Left ventricle myocardium superior (tissue), 1 donor: ENCODE results near the gene SOWAHB. TPM values are rescaled to one million over a fixed set of nuclear protein-coding genes. Genes with fewer than 3 reads are reported as not detected.
A peak's percentile ranks its signal among the peaks of the same experiment; 100 is the strongest.

Experiments used
- ATAC-seq: fragments of 200-7000 bp; cut with Tn5 transposase; one replicate; pipeline ENCODE4 v1.9.1; 2020; ENCODE audit warnings: mild to moderate bottlenecking, moderate library complexity
- DNase-seq: peaks from one replicate; pipeline ENCODE4 v3.0.0-alpha.2; 2020
- intact Hi-C: fragments of 100-400 bp; cut with micrococcal nuclease; formaldehyde crosslinking; loops from one replicate; pipeline ENCODE4 v1.11.0; 2022
- long read RNA-seq: library from polyadenylated mRNA; unstranded; transcript quantifications from one replicate; pipeline ENCODE4 v2.0.0, GENCODE V29; 2021
- total RNA-seq: library from RNA; stranded (reverse); fragmentation: NEBNext Ultra II Directional; extraction: Animal tissue kit (Norgen Biotek cat#: 25700); gene quantifications from one replicate; pipeline ENCODE4 v1.2.1, GENCODE V29; 2021
- donor health status: DM: no; HTN: yes; CAD: no; lungs with severe emphysema.

Gene SOWAHB
- total RNA-seq, result not detected
- long read RNA-seq, result 0 reads

- peak; percentile 29 for DNase-seq
- intact Hi-C loops, result no loop called here
- peak; percentile 74 for ATAC-seq
Measured at GRCh38 chr4:76897536-76898384, at the start of gene SOWAHB. SOWAHB (minus strand) TSS chr4:76898144; CDS start chr4:76897849, 295 bp downstream.

GRCh38 chr4:76947369-76947768, 49.4 kb upstream of the SOWAHB start:
- intact Hi-C loops, result no loop called here

GRCh38 chr4:76943790-76944189, 45.8 kb upstream of the SOWAHB start:
- intact Hi-C loops, result no loop called here
- no peak for ATAC-seq
- DNase-seq, result peak; percentile 53

More at GRCh38 chr4:76947369-76947768, 49.4 kb upstream of the SOWAHB start:
- DNase-seq (no peak), ATAC-seq (no peak)

- ATAC-seq (no peak), DNase-seq (no peak)
- intact Hi-C loops, result no loop called here
Measured at GRCh38 chr4:76943129-76943620, 45.2 kb upstream of the SOWAHB start.

- ATAC-seq, result no peak
- intact Hi-C loops, result no loop called here
Measured at GRCh38 chr4:76939184-76939583, 41.2 kb upstream of the SOWAHB start.

GRCh38 chr4:76931576-76932276, 33.8 kb upstream of the SOWAHB start:
- no peak for DNase-seq
- intact Hi-C loops, result no loop called here
- ATAC-seq, result no peak

More at GRCh38 chr4:76939184-76939583, 41.2 kb upstream of the SOWAHB start:
- DNase-seq, result no peak

GRCh38 chr4:76931087-76931486, 33.1 kb upstream of the SOWAHB start:
- no peak for ATAC-seq
- DNase-seq, result no peak
- intact Hi-C loops, result no loop called here

- intact Hi-C loops, result no loop called here
- DNase-seq (no peak), ATAC-seq (no peak)
Measured at GRCh38 chr4:76930685-76931084, 32.7 kb upstream of the SOWAHB start.

GRCh38 chr4:76926841-76927240, 28.9 kb upstream of the SOWAHB start:
- no peak for DNase-seq
- intact Hi-C loops, result no loop called here
- ATAC-seq, result no peak

GRCh38 chr4:76923619-76924357, 25.8 kb upstream of the SOWAHB start:
- intact Hi-C loops, result no loop called here
- ATAC-seq, result no peak
- no peak for DNase-seq

- intact Hi-C loops, result no loop called here
- no peak for DNase-seq
- ATAC-seq, result no peak
Measured at GRCh38 chr4:76920715-76921114, 22.8 kb upstream of the SOWAHB start.

GRCh38 chr4:76909711-76910110, 11.8 kb upstream of the SOWAHB start:
- no peak for ATAC-seq
- no peak for DNase-seq
- intact Hi-C loops, result no loop called here

- intact Hi-C loops, result no loop called here
- ATAC-seq, result no peak
Measured at GRCh38 chr4:76905521-76905920, 7.6 kb upstream of the SOWAHB start.

GRCh38 chr4:76904646-76905190, 6.8 kb upstream of the SOWAHB start:
- intact Hi-C loops, result no loop called here
- DNase-seq (no peak), ATAC-seq (no peak)

More at GRCh38 chr4:76905521-76905920, 7.6 kb upstream of the SOWAHB start:
- no peak for DNase-seq

- ATAC-seq, result no peak
- no peak for DNase-seq
- intact Hi-C loops, result no loop called here
Measured at GRCh38 chr4:76902233-76902890, 4.4 kb upstream of the SOWAHB start.

GRCh38 chr4:76898949-76899645, 1.2 kb upstream of the SOWAHB start:
- DNase-seq, result no peak
- no peak for ATAC-seq
- intact Hi-C loops, result no loop called here

GRCh38 chr4:76898385-76898692, 395 bp upstream of the SOWAHB start:
- ATAC-seq (no peak), DNase-seq (no peak)
- intact Hi-C loops, result no loop called here
